ENCODE measurements around the gene B3GNT8.

B3GNT8 gene

DNA sequence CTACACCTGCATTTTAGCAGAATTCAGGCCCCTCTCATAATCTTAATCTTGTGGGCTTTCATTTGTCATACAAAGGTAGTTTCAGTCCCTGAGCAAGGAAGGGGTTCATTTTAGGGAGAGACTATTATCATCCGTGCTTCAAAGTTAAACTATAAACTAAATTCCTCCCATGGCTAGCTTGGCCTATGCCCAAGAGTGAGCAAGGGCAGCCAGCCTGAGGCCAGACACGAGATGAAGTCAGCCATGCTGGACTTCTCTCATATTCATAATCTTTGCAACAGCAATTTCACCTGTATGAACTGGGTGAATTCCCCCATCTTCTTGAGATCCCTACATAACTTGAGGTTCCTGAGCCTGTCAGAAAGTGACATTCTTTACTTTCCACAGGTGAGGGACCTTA is 28.8 kb upstream of the B3GNT8 start:
- Histone ChIP-seq H3K27me3 (replicated peaks; ENCODE audit: control insufficient read depth, insufficient read depth, low read length) (no peaks in the 10 kb centered on the region), H3K36me3 (ENCODE audit: control insufficient read depth, insufficient read depth, low read length) (no peaks in the 10 kb centered on the region), H3K4me3 (replicated peaks; ENCODE audit: low read depth, low read length) (no peak overlapping the region)
- DNase-seq (ENCODE audit: extremely low read depth, insufficient read length) = no peak
- TF ChIP-seq, protein P1, sequence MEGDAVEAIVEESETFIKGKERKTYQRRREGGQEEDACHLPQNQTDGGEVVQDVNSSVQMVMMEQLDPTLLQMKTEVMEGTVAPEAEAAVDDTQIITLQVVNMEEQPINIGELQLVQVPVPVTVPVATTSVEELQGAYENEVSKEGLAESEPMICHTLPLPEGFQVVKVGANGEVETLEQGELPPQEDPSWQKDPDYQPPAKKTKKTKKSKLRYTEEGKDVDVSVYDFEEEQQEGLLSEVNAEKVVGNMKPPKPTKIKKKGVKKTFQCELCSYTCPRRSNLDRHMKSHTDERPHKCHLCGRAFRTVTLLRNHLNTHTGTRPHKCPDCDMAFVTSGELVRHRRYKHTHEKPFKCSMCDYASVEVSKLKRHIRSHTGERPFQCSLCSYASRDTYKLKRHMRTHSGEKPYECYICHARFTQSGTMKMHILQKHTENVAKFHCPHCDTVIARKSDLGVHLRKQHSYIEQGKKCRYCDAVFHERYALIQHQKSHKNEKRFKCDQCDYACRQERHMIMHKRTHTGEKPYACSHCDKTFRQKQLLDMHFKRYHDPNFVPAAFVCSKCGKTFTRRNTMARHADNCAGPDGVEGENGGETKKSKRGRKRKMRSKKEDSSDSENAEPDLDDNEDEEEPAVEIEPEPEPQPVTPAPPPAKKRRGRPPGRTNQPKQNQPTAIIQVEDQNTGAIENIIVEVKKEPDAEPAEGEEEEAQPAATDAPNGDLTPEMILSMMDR (IDR thresholded peaks at IDR 0.05; ENCODE audit: insufficient read depth, low read length, poor library complexity, severe bottlenecking) = no peak

DNA sequence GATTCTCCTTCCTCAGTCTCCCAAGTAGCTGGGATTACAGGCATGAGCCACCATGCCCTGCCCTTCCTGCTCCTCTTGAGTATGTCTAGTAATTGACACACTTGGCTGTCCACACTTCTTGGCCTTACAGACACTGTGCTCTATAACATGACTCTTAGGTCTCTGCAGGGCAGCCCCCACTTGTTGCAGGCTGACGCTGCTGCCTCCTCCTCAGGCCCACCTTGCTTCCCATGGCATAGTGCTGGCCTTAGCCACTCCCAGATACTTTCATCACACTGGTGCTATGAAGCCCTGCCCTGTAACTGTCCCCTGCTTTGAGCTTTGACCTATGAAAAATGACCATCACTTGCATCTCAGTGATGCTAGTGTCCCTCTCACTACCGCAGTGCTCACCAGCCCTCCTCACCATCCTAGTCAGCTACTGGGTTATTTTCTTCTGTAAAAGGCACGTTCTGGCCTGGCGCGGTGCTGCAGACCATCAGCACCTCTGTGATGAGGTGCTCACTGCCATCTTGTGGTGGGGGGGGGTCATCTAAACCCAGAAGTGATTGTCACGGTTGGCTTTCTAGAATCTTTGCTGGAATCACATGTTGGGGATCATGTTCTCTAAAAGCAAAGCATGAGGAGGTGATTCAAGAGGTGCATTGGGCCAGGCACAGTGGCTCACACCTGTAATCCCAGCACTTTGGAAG is 25.6 kb upstream of the B3GNT8 start:
- H3K27me3 ChIP-seq (replicated peaks; ENCODE audit: control insufficient read depth, insufficient read depth, low read length) = no peaks in the 10 kb centered on the region
- TF ChIP-seq, protein P1 (IDR thresholded peaks at IDR 0.05; ENCODE audit: insufficient read depth, low read length, poor library complexity, severe bottlenecking) = no peak
- H3K4me3 ChIP-seq (replicated peaks; ENCODE audit: low read depth, low read length) = no peak overlapping the region
- no peak for DNase-seq (ENCODE audit: extremely low read depth, insufficient read length)
- no peaks in the 10 kb centered on the region for H3K36me3 ChIP-seq (ENCODE audit: control insufficient read depth, insufficient read depth, low read length)

DNA sequence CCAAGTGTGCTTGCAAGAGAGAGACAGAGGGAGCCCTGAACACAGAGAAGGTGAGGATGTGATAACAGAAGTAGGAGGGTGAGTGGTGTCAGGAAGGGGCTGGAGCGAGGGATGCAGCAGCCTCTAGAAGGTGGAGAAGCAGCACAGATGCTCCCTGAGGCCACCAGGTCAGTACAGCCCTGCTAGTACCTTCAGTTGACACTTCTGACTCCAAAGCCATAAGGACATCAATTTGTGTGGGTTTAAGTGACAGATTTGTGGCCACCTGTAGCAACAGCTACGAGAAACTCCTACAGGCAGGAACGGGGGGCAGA is 22.6 kb upstream of the B3GNT8 start:
- Histone ChIP-seq H3K27me3 (replicated peaks; ENCODE audit: control insufficient read depth, insufficient read depth, low read length) (no peaks in the 10 kb centered on the region), H3K4me3 (replicated peaks; ENCODE audit: low read depth, low read length) (no peak overlapping the region)
- TF ChIP-seq, protein P1 (IDR thresholded peaks at IDR 0.05; ENCODE audit: insufficient read depth, low read length, poor library complexity, severe bottlenecking) = no peak

DNA sequence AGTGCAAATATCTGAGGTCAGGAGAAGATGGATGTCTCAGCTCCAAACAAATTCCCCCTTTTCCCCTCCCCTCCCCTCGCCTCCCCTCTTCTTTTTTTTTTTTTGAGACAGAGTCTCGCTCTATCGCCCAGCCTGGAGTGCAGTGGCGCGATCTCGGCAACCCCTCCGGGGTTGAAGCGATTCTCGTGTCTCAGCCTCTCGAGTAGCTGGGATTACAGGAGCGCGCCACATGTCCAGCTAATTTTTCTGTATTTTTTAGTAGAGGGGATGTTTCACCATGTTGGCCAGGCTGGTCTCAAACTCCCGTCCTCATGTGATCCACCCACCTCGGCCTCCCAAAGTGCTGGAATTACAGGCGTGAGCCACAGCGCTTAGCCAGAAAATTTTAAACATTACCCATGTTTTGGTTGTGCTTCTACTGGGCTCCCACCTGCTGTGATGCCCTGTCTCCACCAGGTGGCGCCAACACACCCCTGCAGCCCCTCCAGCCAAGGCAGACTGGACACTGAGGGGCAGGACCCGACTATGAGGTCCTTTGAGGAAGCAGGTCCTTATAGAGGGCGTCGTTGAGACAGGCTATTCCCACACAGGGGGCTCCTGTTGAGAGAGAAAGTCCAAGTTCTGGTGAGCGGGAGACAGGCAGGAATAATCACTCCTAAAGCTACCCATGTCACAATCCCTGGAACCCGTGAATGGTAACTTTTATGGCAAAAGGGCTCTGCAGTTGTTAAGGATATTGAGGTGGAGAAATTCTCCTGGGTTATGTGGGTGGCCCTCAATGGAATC is 22.1 kb upstream of the B3GNT8 start:
- Histone ChIP-seq H3K4me3 (replicated peaks; ENCODE audit: low read depth, low read length) (peak overlapping the region; percentile 31; the same call in 1 of the 2 replicates), H3K36me3 (ENCODE audit: control insufficient read depth, insufficient read depth, low read length) (no peaks in the 10 kb centered on the region), H3K27me3 (replicated peaks; ENCODE audit: control insufficient read depth, insufficient read depth, low read length) (no peaks in the 10 kb centered on the region)
- TF ChIP-seq, protein P1 (IDR thresholded peaks at IDR 0.05; ENCODE audit: insufficient read depth, low read length, poor library complexity, severe bottlenecking) = peak; percentile 96
- peak; percentile 63 for DNase-seq (ENCODE audit: extremely low read depth, insufficient read length)

More for the DNA sequence above, 22.6 kb upstream of the B3GNT8 start:
- no peaks in the 10 kb centered on the region for H3K36me3 ChIP-seq (ENCODE audit: control insufficient read depth, insufficient read depth, low read length)
- no peak for DNase-seq (ENCODE audit: extremely low read depth, insufficient read length)

DNA sequence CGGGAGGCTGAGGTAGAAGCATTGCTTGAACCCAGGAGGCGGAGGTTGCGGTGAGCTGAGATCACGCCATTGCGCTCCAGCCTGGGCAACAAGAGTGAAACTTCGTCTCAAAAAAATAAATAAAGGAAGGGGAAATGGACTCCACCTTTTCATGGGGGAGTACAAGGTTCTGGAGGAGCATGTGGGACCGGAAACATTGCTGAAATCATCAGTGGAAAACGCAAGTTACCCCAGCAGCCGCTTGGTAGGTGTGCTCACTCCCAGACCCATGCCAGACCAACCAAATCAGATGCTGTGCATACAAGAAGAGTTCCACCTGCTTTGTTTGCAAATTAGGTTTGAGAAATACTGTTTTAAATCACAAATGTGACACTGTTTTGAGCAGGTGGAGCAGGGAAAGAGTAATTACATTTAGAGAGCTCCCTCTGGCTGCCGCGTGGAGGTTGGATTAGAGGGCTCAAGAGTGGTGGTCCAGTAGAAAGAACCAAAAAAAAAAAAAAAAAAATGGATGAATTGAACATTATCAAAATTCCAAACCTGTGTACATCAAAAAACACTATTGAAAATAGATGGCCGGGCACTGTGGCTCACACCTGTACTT is 20.7 kb upstream of the B3GNT8 start:
- no peak for DNase-seq (ENCODE audit: extremely low read depth, insufficient read length)
- Histone ChIP-seq H3K27me3 (replicated peaks; ENCODE audit: control insufficient read depth, insufficient read depth, low read length) (no peaks in the 10 kb centered on the region), H3K4me3 (replicated peaks; ENCODE audit: low read depth, low read length) (no peak overlapping the region), H3K36me3 (ENCODE audit: control insufficient read depth, insufficient read depth, low read length) (no peaks in the 10 kb centered on the region)
- TF ChIP-seq, protein P1 (IDR thresholded peaks at IDR 0.05; ENCODE audit: insufficient read depth, low read length, poor library complexity, severe bottlenecking) = no peak
